GM18508 (cell line): ENCODE data around the gene WDR36.

ENCODE experiments used
- ATAC-seq: cut with Tn5 transposase; IDR thresholded peaks from one replicate; pipeline ENCODE4 v1.9.1; 2021; ENCODE audit warnings: moderate number of reproducible peaks; ENCODE audit not compliant: insufficient read depth, unreplicated experiment

WDR36 gene

GRCh38 chr5:111092062-111092853 lies at the start of gene WDR36:
WDR36 (plus strand) TSS chr5:111092348; CDS start chr5:111092457, 109 bp downstream.
- peak; percentile 74 for ATAC-seq

GRCh38 chr5:111043712-111044506 lies 48.2 kb upstream of the WDR36 start:
- no peak for ATAC-seq

GRCh38 chr5:111058064-111058463 lies 34.1 kb upstream of the WDR36 start:
- no peak for ATAC-seq

- ATAC-seq, result no peak
Measured at GRCh38 chr5:111060169-111060568, 32.0 kb upstream of the WDR36 start.

GRCh38 chr5:111061618-111062017 lies 30.5 kb upstream of the WDR36 start:
- ATAC-seq, result no peak

- ATAC-seq, result peak; percentile 58
Measured at GRCh38 chr5:111063709-111064322, 28.3 kb upstream of the WDR36 start.

- ATAC-seq, result no peak
Measured at GRCh38 chr5:111066261-111066938, 25.7 kb upstream of the WDR36 start.

GRCh38 chr5:111068213-111068612 lies 23.9 kb upstream of the WDR36 start:
- no peak for ATAC-seq

- ATAC-seq, result no peak
Measured at GRCh38 chr5:111069839-111070238, 22.3 kb upstream of the WDR36 start.

GRCh38 chr5:111070272-111071134 lies 21.6 kb upstream of the WDR36 start:
- ATAC-seq, result no peak

- no peak for ATAC-seq
Measured at GRCh38 chr5:111071413-111071812, 20.7 kb upstream of the WDR36 start, which contains the start of gene TSLP. TSLP (plus strand) TSS chr5:111071713; CDS start chr5:111071891, 178 bp downstream.

GRCh38 chr5:111072949-111073682 lies 19.0 kb upstream of the WDR36 start:
- ATAC-seq, result no peak

- no peak for ATAC-seq
Measured at GRCh38 chr5:111074244-111074643, 17.9 kb upstream of the WDR36 start.

GRCh38 chr5:111075520-111075919 lies 16.6 kb upstream of the WDR36 start:
- no peak for ATAC-seq

- ATAC-seq, result no peak
Measured at GRCh38 chr5:111076091-111076490, 16.1 kb upstream of the WDR36 start.

- ATAC-seq, result no peak
Measured at GRCh38 chr5:111077678-111078077, 14.5 kb upstream of the WDR36 start.

- no peak for ATAC-seq
Measured at GRCh38 chr5:111079846-111080245, 12.3 kb upstream of the WDR36 start.

- ATAC-seq, result peak; percentile 76
Measured at GRCh38 chr5:111083323-111083722, 8.8 kb upstream of the WDR36 start.

- ATAC-seq, result no peak
Measured at GRCh38 chr5:111095982-111096381, 3.8 kb downstream of the WDR36 start.
